Left lung (tissue), 10 donors: ENCODE results near the gene HMMR. TPM values are rescaled to one million over a fixed set of nuclear protein-coding genes. Genes with fewer than 3 reads are reported as not detected.
"Not testable (repeated sequence)": the region's sequence is repeated elsewhere in the genome, so short reads cannot be mapped to it uniquely, and the experiment has no call there.

Experiments
- ATAC-seq: fragments of 200-7000 bp; cut with Tn5 transposase; one replicate; pipeline ENCODE4 v1.9.1; 2020; ENCODE audit warnings: moderate library complexity
- DNase-seq, 4 donors: peaks; one replicate each; pipeline ENCODE4 v3.0.0-alpha.2; 2013 to 2020
- H3K27ac ChIP-seq, 2 donors: fragments of 200-600 bp; sonication (generic) in 1 of 2; one replicate each; pipeline versions ENCODE4 v1.5.0 to v1.8.0; 2020 to 2021
- H3K27me3 ChIP-seq, 2 donors: fragments of 200-600 bp; sonication (generic) in 1 of 2; one replicate each; pipeline versions ENCODE4 v1.5.0 to v1.8.0; 2020 to 2021
- H3K36me3 ChIP-seq, 2 donors: fragments of 200-600 bp; sonication (generic) in 1 of 2; one replicate each; pipeline versions ENCODE4 v1.5.0 to v1.8.0; 2020 to 2021
- H3K4me1 ChIP-seq, 2 donors: fragments of 200-600 bp; one replicate each; pipeline ENCODE4 v1.8.0; 2021
- H3K4me3 ChIP-seq, 2 donors: fragments of 200-600 bp; sonication (generic) in 1 of 2; one replicate each; pipeline versions ENCODE4 v1.5.0 to v1.8.0; 2020 to 2021; ENCODE audit warnings: mild to moderate bottlenecking in 1 of 2
- H3K9me3 ChIP-seq, 2 donors: fragments of 200-600 bp; sonication (generic) in 1 of 2; one replicate each; pipeline versions ENCODE4 v1.5.0 to v1.8.0; 2020 to 2021
- CTCF ChIP-seq, 2 donors: fragments of 200-600 bp; sonication (generic) in 1 of 2; IDR thresholded peaks; one replicate each; pipeline versions ENCODE4 v1.5.0 to v1.8.0; 2021; ENCODE audit warnings: antibody characterized with exemption in 2 of 2
- intact Hi-C, 2 donors: fragments of 100-400 bp; cut with DNase I; formaldehyde crosslinking; loops; one replicate each; pipeline versions ENCODE4 v1.11.2 to v1.14.2; 2022
- polyA plus RNA-seq, 6 donors: library from polyadenylated mRNA; unstranded; fragments of 120-200 nt; gene quantifications; one replicate each; pipeline ENCODE4 v1.2.1, GENCODE V29; 2013; ENCODE audit not compliant: insufficient read length in 6 of 6
- total RNA-seq, 2 donors: library from RNA; stranded (reverse); fragmentation: NEBNext Ultra II Directional; extraction: Animal tissue kit (Norgen Biotek cat#: 25700); gene quantifications; one replicate each; pipeline ENCODE4 v1.2.1, GENCODE V29; 2021
- donor health status: DM: no; HTN: yes; CAD: no.
- donor health status: DM: no; HTN: no; CAD: no.

Gene HMMR
- total and polyA plus RNA-seq, 8 donors, result 3.6 to 27.5 (median 12.9) TPM

DNA sequence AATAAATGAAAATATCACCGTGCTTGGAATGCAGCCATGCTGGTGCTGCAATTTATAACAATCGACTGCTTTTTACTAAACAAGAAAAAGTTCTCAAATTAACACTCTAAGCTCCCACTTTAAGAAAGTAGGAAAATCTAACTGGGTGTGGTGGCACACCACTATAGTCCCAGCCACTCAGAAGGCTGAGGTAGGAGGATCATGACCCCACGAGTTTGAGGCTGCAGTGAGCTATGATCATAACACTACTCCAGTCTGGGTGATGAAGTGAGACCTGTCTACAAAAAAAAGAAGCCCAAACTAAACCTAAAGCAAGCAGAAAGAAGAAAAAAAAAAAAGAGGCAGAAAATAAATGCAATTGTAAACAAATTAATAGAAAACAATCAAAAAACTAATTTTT, 12.6 kb upstream of the HMMR start:
- Histone ChIP-seq H3K27me3 (no peaks in the 10 kb centered on the region), H3K4me3 (no peak overlapping the region), H3K36me3 (peaks cover 0 to 76% of the 10 kb centered on the region in 2 donors), H3K27ac (no peak overlapping the region), H3K9me3 (no peaks in the 10 kb centered on the region), H3K4me1 (no peaks in the 10 kb centered on the region)
- TF ChIP-seq CTCF (IDR thresholded peaks at IDR 0.05), result no peak
- no peak for ATAC-seq
- DNase-seq, result no peak
- intact Hi-C loops, result no loop called here

- Histone ChIP-seq H3K27me3 (no peaks in the 10 kb centered on the region), H3K4me1 (no peaks in the 10 kb centered on the region), H3K27ac (no peak overlapping the region), H3K36me3 (peaks cover 0 to 73% of the 10 kb centered on the region in 2 donors), H3K4me3 (no peak overlapping the region), H3K9me3 (no peaks in the 10 kb centered on the region)
- no peak for ATAC-seq
- TF ChIP-seq CTCF (IDR thresholded peaks at IDR 0.05), result no peak
- DNase-seq, result no peak
- intact Hi-C loops, result no loop called here
Observed at GRCh38 chr5:163448491-163448890, 11.9 kb upstream of the HMMR start.

DNA sequence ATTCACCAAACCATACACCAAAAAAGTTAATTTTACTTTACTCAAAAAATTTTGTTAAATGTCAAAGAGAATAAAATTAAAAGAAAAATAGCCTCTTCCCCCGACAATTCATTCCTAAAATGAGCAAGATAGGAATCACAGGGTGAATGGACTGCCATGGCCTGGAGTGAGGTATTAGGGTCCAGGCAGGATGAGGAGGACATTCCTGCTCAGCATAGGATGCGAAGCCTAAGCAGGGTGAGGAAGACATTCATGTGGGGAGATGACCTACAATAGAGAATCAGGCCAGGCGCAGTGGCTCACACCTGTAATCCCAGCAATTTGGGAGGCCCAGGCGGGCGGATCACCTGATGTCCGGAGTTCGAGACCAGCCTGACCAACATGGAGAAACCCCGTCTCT, 8.9 kb upstream of the HMMR start:
- TF ChIP-seq CTCF (IDR thresholded peaks at IDR 0.05), result no peak
- peaks cover 0 to 62% of the 10 kb centered on the region in 2 donors for H3K36me3 ChIP-seq
- H3K27ac ChIP-seq, result no peak overlapping the region
- H3K27me3 ChIP-seq, result no peaks in the 10 kb centered on the region
- H3K4me3 ChIP-seq, result no peak overlapping the region
- ATAC-seq (no peak), DNase-seq (no peak)
- intact Hi-C loops, result no loop called here
- no peaks in the 10 kb centered on the region for H3K9me3 ChIP-seq
- H3K4me1 ChIP-seq, result no peaks in the 10 kb centered on the region

GRCh38 chr5:163453705-163454104, 6.7 kb upstream of the HMMR start:
- Histone ChIP-seq H3K4me1 (peaks cover 2 to 10% of the 10 kb centered on the region in 2 donors), H3K9me3 (no peaks in the 10 kb centered on the region), H3K4me3 (no peak overlapping the region), H3K27me3 (no peaks in the 10 kb centered on the region), H3K36me3 (peaks cover 0 to 39% of the 10 kb centered on the region in 2 donors), H3K27ac (no peak overlapping the region)
- intact Hi-C loops, result no loop called here
- TF ChIP-seq CTCF (IDR thresholded peaks at IDR 0.05), result no peak
- ATAC-seq, result no peak
- no peak for DNase-seq

GRCh38 chr5:163455406-163455805, 5.0 kb upstream of the HMMR start:
- peaks cover 0 to 32% of the 10 kb centered on the region in 2 donors for H3K36me3 ChIP-seq

GRCh38 chr5:163456029-163456589, 4.3 kb upstream of the HMMR start:
- Histone ChIP-seq H3K36me3 (peaks cover 0 to 30% of the 10 kb centered on the region in 2 donors), H3K27ac (no peak overlapping the region), H3K4me1 (peaks cover 6 to 24% of the 10 kb centered on the region in 2 donors), H3K4me3 (no peak overlapping the region), H3K9me3 (no peaks in the 10 kb centered on the region), H3K27me3 (no peaks in the 10 kb centered on the region)
- DNase-seq (no peak), ATAC-seq (no peak)
- TF ChIP-seq CTCF (IDR thresholded peaks at IDR 0.05), result no peak
- intact Hi-C loops, result no loop called here

More at GRCh38 chr5:163455406-163455805, 5.0 kb upstream of the HMMR start:
- H3K4me3 ChIP-seq, H3K27ac ChIP-seq, H3K27me3 ChIP-seq, H3K9me3 ChIP-seq, ATAC-seq, intact Hi-C loops, DNase-seq: not testable (repeated sequence)
- peaks cover 6 to 18% of the 10 kb centered on the region in 2 donors for H3K4me1 ChIP-seq
